ENCODE data around the gene LGR4. TPM values are rescaled to one million over a fixed set of nuclear protein-coding genes. Genes with fewer than 3 reads are reported as not detected.
A peak's percentile ranks its signal among the peaks of the same experiment; 100 is the strongest.

Gene LGR4
- total and polyA plus RNA-seq, 8 donors, result 23.4 to 73.0 (median 54.5) TPM

- no peak for FAIRE-seq
- ATAC-seq, result no peak
- H3K4me1 ChIP-seq, result no peaks in the 10 kb centered on the region
- 60 to 83% methylated on average over 4 of the region's 4 CpGs for WGBS, 2 donors
- intact Hi-C loops (cut with DNase I), result no loop called here
- H3K27me3 ChIP-seq, result no peaks in the 10 kb centered on the region
- DNase-seq, result no peak
- TF ChIP-seq, protein P1, sequence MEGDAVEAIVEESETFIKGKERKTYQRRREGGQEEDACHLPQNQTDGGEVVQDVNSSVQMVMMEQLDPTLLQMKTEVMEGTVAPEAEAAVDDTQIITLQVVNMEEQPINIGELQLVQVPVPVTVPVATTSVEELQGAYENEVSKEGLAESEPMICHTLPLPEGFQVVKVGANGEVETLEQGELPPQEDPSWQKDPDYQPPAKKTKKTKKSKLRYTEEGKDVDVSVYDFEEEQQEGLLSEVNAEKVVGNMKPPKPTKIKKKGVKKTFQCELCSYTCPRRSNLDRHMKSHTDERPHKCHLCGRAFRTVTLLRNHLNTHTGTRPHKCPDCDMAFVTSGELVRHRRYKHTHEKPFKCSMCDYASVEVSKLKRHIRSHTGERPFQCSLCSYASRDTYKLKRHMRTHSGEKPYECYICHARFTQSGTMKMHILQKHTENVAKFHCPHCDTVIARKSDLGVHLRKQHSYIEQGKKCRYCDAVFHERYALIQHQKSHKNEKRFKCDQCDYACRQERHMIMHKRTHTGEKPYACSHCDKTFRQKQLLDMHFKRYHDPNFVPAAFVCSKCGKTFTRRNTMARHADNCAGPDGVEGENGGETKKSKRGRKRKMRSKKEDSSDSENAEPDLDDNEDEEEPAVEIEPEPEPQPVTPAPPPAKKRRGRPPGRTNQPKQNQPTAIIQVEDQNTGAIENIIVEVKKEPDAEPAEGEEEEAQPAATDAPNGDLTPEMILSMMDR (IDR thresholded peaks at IDR 0.05), result no peak
- H3K4me3 ChIP-seq, result no peak overlapping the region
- no peaks in the 10 kb centered on the region for H3K9me3 ChIP-seq
- no peak overlapping the region for H3K27ac ChIP-seq
- H3K36me3 ChIP-seq, result no peaks in the 10 kb centered on the region
Observed at GRCh38 chr11:27514076-27514475, 41.5 kb upstream of the LGR4 start.

DNA sequence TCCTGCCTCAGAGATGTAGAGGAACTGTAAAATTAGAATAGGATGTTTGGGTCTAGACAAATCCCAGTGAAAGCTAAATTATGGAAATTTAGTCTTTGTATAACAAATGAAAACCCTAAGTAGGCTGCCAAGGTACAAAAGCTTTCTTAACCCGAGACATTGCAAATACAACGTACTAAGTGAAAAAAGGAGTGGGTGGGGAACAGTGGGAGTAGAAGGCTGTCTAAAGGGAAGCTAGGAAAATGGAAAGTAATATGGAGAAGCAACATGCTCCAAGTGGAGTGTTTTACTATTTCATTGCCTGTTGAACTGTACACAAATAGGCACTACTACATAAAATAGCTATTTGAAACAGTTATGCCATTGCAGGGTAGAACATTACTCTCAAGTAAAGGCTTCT lies 40.8 kb upstream of the LGR4 start:
- Histone ChIP-seq H3K9me3 (no peaks in the 10 kb centered on the region), H3K27me3 (no peaks in the 10 kb centered on the region), H3K4me1 (no peaks in the 10 kb centered on the region), H3K36me3 (no peaks in the 10 kb centered on the region), H3K27ac (no peak overlapping the region), H3K4me3 (no peak overlapping the region)
- TF ChIP-seq, protein P1 (IDR thresholded peaks at IDR 0.05), result no peak
- DNase-seq (no peak), ATAC-seq (no peak), FAIRE-seq (no peak)
- WGBS, 2 donors, result 95 to 96% methylated on average over 2 of the region's 2 CpGs
- intact Hi-C loops (cut with DNase I), result no loop called here

GRCh38 chr11:27512238-27512637 lies 39.6 kb upstream of the LGR4 start:
- Histone ChIP-seq H3K4me3 (no peak overlapping the region), H3K36me3 (no peaks in the 10 kb centered on the region), H3K4me1 (peaks cover 0 to 5% (median 0%) of the 10 kb centered on the region in 3 donors), H3K27me3 (no peaks in the 10 kb centered on the region), H3K27ac (no peak overlapping the region), H3K9me3 (no peaks in the 10 kb centered on the region)
- no peak for DNase-seq
- TF ChIP-seq, protein P1 (IDR thresholded peaks at IDR 0.05), result no peak
- 88 to 92% methylated on average over 3 of the region's 3 CpGs for WGBS, 2 donors
- no peak for ATAC-seq
- FAIRE-seq, result no peak
- intact Hi-C loops (cut with DNase I), result no loop called here

DNA sequence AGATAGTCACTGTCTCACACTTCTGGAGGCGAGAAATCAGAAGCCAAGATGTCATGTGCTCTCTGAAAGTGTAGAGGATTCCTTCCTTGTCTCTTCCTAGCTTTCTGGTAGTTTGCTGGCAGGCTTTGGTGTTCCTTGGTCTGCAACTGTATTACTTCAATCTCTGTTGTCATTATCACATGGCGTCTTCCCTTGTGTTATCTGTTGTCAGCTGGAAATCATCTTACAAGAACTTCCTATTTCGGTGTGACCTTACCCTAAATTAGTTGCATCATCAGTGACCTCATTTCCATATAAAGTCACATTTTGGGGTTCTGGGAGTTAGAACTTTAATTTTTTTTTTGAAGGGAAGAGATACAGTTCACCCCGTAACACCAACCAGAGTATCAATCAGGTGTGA lies 37.3 kb upstream of the LGR4 start:
- peaks cover 6 to 13% (median 8%) of the 10 kb centered on the region in 3 donors for H3K4me1 ChIP-seq
- ATAC-seq, result no peak
- H3K4me3 ChIP-seq, result no peak overlapping the region
- H3K9me3 ChIP-seq, result no peaks in the 10 kb centered on the region
- TF ChIP-seq, protein P1 (IDR thresholded peaks at IDR 0.05), result no peak
- FAIRE-seq, result no peak
- intact Hi-C loops (cut with DNase I), result no loop called here
- no peak for DNase-seq
- no peaks in the 10 kb centered on the region for H3K27me3 ChIP-seq
- WGBS, 2 donors, result 88 to 91% methylated on average over 4 of the region's 4 CpGs
- no peak overlapping the region for H3K27ac ChIP-seq
- no peaks in the 10 kb centered on the region for H3K36me3 ChIP-seq

GRCh38 chr11:27507557-27508322 lies 35.1 kb upstream of the LGR4 start:
- no peak overlapping the region for H3K27ac ChIP-seq
- FAIRE-seq (no peak), DNase-seq (no peak)

More at GRCh38 chr11:27507557-27508322, 35.1 kb upstream of the LGR4 start:
- Histone ChIP-seq H3K36me3 (no peaks in the 10 kb centered on the region), H3K4me1 (peaks cover 8 to 23% (median 15%) of the 10 kb centered on the region in 3 donors), H3K9me3 (no peaks in the 10 kb centered on the region), H3K27me3 (no peaks in the 10 kb centered on the region), H3K4me3 (peak overlapping the region; percentile 66 to 91 (median 78))
- TF ChIP-seq, protein P1 (IDR thresholded peaks at IDR 0.05), result no peak
- intact Hi-C loops (cut with DNase I), result no loop called here
- ATAC-seq, result no peak
- 96 to 97% methylated on average over 4 of the region's 4 CpGs for WGBS, 2 donors

Measured in pancreas (tissue), 10 donors.